GM12878 (cell line): ENCODE measurements around the gene HOXC12. TPM values are rescaled to one million over a fixed set of nuclear protein-coding genes. Genes with fewer than 3 reads are reported as not detected.

ENCODE experiments used
- ATAC-seq: fragments of 200-7000 bp; cut with Tn5 transposase; 3 replicates; pipeline ENCODE4 v1.9.1; 2020; ENCODE audit warnings: mild to moderate bottlenecking, moderate library complexity
- BruUV-seq: library from RNA; stranded (reverse); fragments of 400-500 nt; replicated peaks from 2 replicates; lab custom pipeline; 2021; lab: Mats Ljungman, UMichigan
- CTCF ChIA-PET: fragments of 300-600 bp; sonication (Branson Sonifier 250); formaldehyde crosslinking; extraction: SDS; loops from one replicate; lab custom pipeline; 2021; ENCODE audit warnings: inconsistent platforms; lab: Yijun Ruan, JAX
- POLR2A ChIA-PET: fragments of 350-600 bp; formaldehyde crosslinking; extraction: SDS; loops from one replicate; lab custom pipeline; 2021; ENCODE audit warnings: inconsistent platforms; lab: Charles Lee
- RAD21 ChIA-PET: fragments of 300-600 bp; sonication (Branson Sonifier 250); formaldehyde crosslinking; loops from one replicate; lab custom pipeline; 2023; ENCODE audit warnings: antibody characterized with exemption; ENCODE audit not compliant: unreplicated experiment; lab: Charles Lee
- SMC1A ChIA-PET: fragments of 300-600 bp; sonication (Branson Sonifier 250); formaldehyde crosslinking; loops from one replicate; lab custom pipeline; 2023; ENCODE audit not compliant: unreplicated experiment, uncharacterized antibody; lab: Charles Lee
- DNase-seq: peaks from one replicate; pipeline ENCODE4 v3.0.0-alpha.2; 2011; ENCODE audit warnings: low read depth, low spot score
- FAIRE-seq: peaks from 3 replicates; lab custom pipeline; 2011; peaks lifted over from hg19 to GRCh38; lab: Jason Lieb, UNC
- H2AFZ ChIP-seq: 2 replicates; pipeline ENCODE4 v1.6.0; 2011; ENCODE audit warnings: low read depth, low read length, control low read depth; ENCODE audit not compliant: control insufficient read depth
- H3K27ac ChIP-seq: 2 replicates; pipeline ENCODE4 v1.5.1; 2011; ENCODE audit warnings: control low read depth; ENCODE audit not compliant: control insufficient read depth, insufficient read depth
- H3K27me3 ChIP-seq, 2 experiments: replicated peaks in 1 of 2; 2 replicates each; pipeline versions ENCODE4 v1.6.0 to v1.6.1; 2011; ENCODE audit warnings: low read length in 1 of 2; ENCODE audit not compliant: control insufficient read depth in 2 of 2, insufficient read depth in 2 of 2
- H3K36me3 ChIP-seq, 2 experiments: 2 replicates each; pipeline ENCODE4 v1.5.1; 2011; ENCODE audit warnings: low read length in 1 of 2; ENCODE audit not compliant: control insufficient read depth in 2 of 2, insufficient read depth in 2 of 2
- H3K4me1 ChIP-seq: 2 replicates; pipeline ENCODE4 v1.6.1; 2011; ENCODE audit warnings: mild to moderate bottlenecking, low read length, moderate library complexity, mixed read lengths; ENCODE audit not compliant: control insufficient read depth, insufficient read depth
- H3K4me2 ChIP-seq: 2 replicates; pipeline ENCODE4 v1.6.0; 2011; ENCODE audit warnings: control low read depth; ENCODE audit not compliant: control insufficient read depth, insufficient read depth
- H3K4me3 ChIP-seq: fragments of 200-600 bp; sonication (generic); 2 replicates; pipeline ENCODE4 v1.5.1; 2016
- H3K79me2 ChIP-seq: 2 replicates; pipeline ENCODE4 v1.6.0; 2011; ENCODE audit warnings: low read length; ENCODE audit not compliant: control insufficient read depth, insufficient read depth
- H3K9ac ChIP-seq: 2 replicates; pipeline ENCODE4 v1.8.0; 2011; ENCODE audit warnings: low read length, control low read depth, mixed read lengths; ENCODE audit not compliant: control insufficient read depth, insufficient read depth
- H3K9me3 ChIP-seq: replicated peaks from 3 replicates; pipeline ENCODE4 v1.5.1; 2011; ENCODE audit warnings: mild to moderate bottlenecking, low read length; ENCODE audit not compliant: control insufficient read depth, insufficient read depth
- H4K20me1 ChIP-seq: 2 replicates; pipeline ENCODE4 v1.6.0; 2011; ENCODE audit not compliant: control insufficient read depth, insufficient read depth
- BMI1 ChIP-seq: fragments of 450-650 bp; IDR thresholded peaks from 2 replicates; pipeline ENCODE4 v1.6.1; 2016; ENCODE audit warnings: mild to moderate bottlenecking, moderate library complexity, borderline replicate concordance
- EZH2 ChIP-seq: IDR thresholded peaks from 2 replicates; pipeline ENCODE4 v1.6.1; 2012; ENCODE audit warnings: low read depth, mild to moderate bottlenecking, control low read depth, inconsistent platforms, low read length, borderline replicate concordance; ENCODE audit not compliant: control insufficient read depth
- NRF1 ChIP-seq: conservative IDR thresholded peaks from 2 replicates; pipeline ENCODE4 v1.6.1; 2011; ENCODE audit warnings: mild to moderate bottlenecking, low read depth, low read length, improper control_type of control experiment
- RUNX3 ChIP-seq: IDR thresholded peaks from 2 replicates; pipeline ENCODE4 v1.6.1; 2012; ENCODE audit warnings: low read length, inconsistent platforms
- SIN3A ChIP-seq: IDR thresholded peaks from 2 replicates; pipeline ENCODE4 v1.6.1; 2012; ENCODE audit warnings: low read depth, low read length, improper control_type of control experiment
- SMC3 ChIP-seq: IDR thresholded peaks from 2 replicates; pipeline ENCODE4 v1.6.1; 2011; ENCODE audit warnings: low read length, improper control_type of control experiment, borderline replicate concordance
- STAT3 ChIP-seq: IDR thresholded peaks from 2 replicates; pipeline ENCODE4 v1.6.1; 2011; ENCODE audit warnings: low read depth, low read length, improper control_type of control experiment
- SUPT20H ChIP-seq: IDR thresholded peaks from 2 replicates; pipeline ENCODE4 v1.6.1; 2011; ENCODE audit warnings: low read depth, mild to moderate bottlenecking, low read length, moderate library complexity, borderline replicate concordance; ENCODE audit not compliant: control insufficient read depth
- ZNF24 ChIP-seq: fragments of 450-650 bp; IDR thresholded peaks from 2 replicates; pipeline ENCODE4 v1.6.1; 2017; ENCODE audit warnings: antibody characterized with exemption, mild to moderate bottlenecking
- WGBS: methylation state at CpG from one replicate; pipeline ENCODE4 v1.1.6; 2016; ENCODE audit warnings: low lambda C conversion rate; ENCODE audit not compliant: insufficient replicate concordance, insufficient coverage; ENCODE audit errors: missing lambda C conversion rate; 5-methylcytosine and 5-hydroxymethylcytosine counted together
- in situ Hi-C: fragments of 300-500 bp; cut with MboI; formaldehyde crosslinking; loops from 9 replicates; pipeline ENCODE4 v1.14.3; 2018; ENCODE audit warnings: mixed read lengths
- intact Hi-C: fragments of 100-400 bp; cut with micrococcal nuclease; formaldehyde crosslinking; loops from one replicate; pipeline ENCODE4 v1.14.2; 2022; ENCODE audit not compliant: unreplicated experiment
- polyA plus RNA-seq, 11 experiments: library from polyadenylated mRNA; depleted of rRNA in 4 of 11; unstranded in 6 of 11; stranded (reverse) in 5 of 11; fragments of >200 nt; fragmentation: Nextera tagmentation in 4 of 11; fragmentation: Illumina TruSeq in 1 of 11; extraction: Ambion mirVana in 4 of 11; extraction: Trizol in 1 of 11; gene quantifications; 1 replicate in 1 of 11; 2 replicates in 10 of 11; pipeline versions ENCODE4 v1.2.1 to v1.2.3, GENCODE V29; 2011 to 2016; ENCODE audit warnings: inconsistent platforms in 2 of 11, missing spikeins in 2 of 11, low read depth in 1 of 11
- total RNA-seq, 4 experiments: library from RNA; depleted of rRNA in 3 of 4; stranded (reverse); fragments of >200 nt in 3 of 4; fragmentation: Illumina TruSeq in 1 of 4; extraction: Trizol in 1 of 4; gene quantifications; 2 replicates each; pipeline versions ENCODE4 v1.2.1 to v1.2.3, GENCODE V29; 2013 to 2021
- TF ChIP-seq, protein P1 (sequence below): fragments of 450-650 bp; IDR thresholded peaks from 2 replicates; pipeline ENCODE4 v1.6.1; 2016; ENCODE audit warnings: mild to moderate bottlenecking, moderate library complexity, borderline replicate concordance

Gene HOXC12
- total and polyA plus RNA-seq, 10 of the 15 experiments (the other 5 are each of a cell fraction or from before 2014, with no cell fraction given), result not detected

DNA sequence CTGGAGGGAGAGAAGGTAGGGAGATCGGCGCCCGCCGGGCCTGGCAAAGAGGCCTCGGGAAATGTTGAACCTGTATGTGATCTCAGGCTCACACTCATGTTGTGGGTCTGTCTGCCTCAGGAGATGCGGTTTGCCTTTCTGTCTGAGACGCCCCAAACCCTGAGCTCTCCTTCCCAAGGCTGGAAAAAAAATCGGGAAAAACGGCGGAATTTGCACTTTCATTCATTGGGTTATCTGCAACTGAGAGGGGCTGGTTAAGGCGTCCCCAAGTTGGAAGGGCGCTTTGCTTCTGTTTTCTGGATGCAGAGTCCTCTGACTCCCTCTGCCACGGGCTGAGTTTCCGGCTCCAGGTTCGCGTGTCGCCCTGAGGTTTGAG, 40.3 kb downstream of the HOXC12 start:
- FAIRE-seq (no peak), ATAC-seq (no peak), DNase-seq (no peak)
- peaks cover 31 to 53% of the 10 kb centered on the region in 2 experiments for H3K27me3 ChIP-seq
- no peak overlapping the region for H3K27ac ChIP-seq
- RAD21 ChIA-PET, result interaction anchor here (0.8 kb wide), 2 partner anchors 10 to 196 kb away, joined by 3 to 4 read pairs; partner anchors contain the start of gene HOXC10
- intact Hi-C loops, result no loop called here
- POLR2A ChIA-PET, result interaction anchor here (1.3 kb wide), 1 partner anchor 9 kb away, joined by 3 read pairs; no protein-coding TSS in a partner anchor
- SMC1A ChIA-PET, result interaction anchor here (1.2 to 1.5 kb wide), 2 partner anchors 197 to 230 kb away, joined by 3 to 4 read pairs; no protein-coding TSS in a partner anchor
- no peaks in the 10 kb centered on the region for H3K79me2 ChIP-seq
- in situ Hi-C loops, result no loop called here
- no peak overlapping the region; the same call in 1 of the 2 replicates for H3K4me3 ChIP-seq
- CTCF ChIA-PET, result interaction anchor here (1.3 to 2.0 kb wide), 3 partner anchors 10 to 200 kb away, joined by 3 to 6 read pairs (median 6); partner anchors contain the start of gene HOXC10
- 7% methylated on average over 13 of the region's 17 CpGs for WGBS
- no peaks in the 10 kb centered on the region for H3K9me3 ChIP-seq
- peaks cover 7% of the 10 kb centered on the region for H3K4me1 ChIP-seq
- BruUV-seq, result no TSS peak
- no peaks in the 10 kb centered on the region for H4K20me1 ChIP-seq
- no peak overlapping the region for H2AFZ ChIP-seq
- TF ChIP-seq NRF1 (no peak), EZH2 (peak; percentile 76; the same call in 1 of the 2 replicates), RUNX3 (no peak)
- no peak overlapping the region for H3K4me2 ChIP-seq
- no peak overlapping the region for H3K9ac ChIP-seq
- H3K36me3 ChIP-seq, result no peaks in the 10 kb centered on the region

DNA sequence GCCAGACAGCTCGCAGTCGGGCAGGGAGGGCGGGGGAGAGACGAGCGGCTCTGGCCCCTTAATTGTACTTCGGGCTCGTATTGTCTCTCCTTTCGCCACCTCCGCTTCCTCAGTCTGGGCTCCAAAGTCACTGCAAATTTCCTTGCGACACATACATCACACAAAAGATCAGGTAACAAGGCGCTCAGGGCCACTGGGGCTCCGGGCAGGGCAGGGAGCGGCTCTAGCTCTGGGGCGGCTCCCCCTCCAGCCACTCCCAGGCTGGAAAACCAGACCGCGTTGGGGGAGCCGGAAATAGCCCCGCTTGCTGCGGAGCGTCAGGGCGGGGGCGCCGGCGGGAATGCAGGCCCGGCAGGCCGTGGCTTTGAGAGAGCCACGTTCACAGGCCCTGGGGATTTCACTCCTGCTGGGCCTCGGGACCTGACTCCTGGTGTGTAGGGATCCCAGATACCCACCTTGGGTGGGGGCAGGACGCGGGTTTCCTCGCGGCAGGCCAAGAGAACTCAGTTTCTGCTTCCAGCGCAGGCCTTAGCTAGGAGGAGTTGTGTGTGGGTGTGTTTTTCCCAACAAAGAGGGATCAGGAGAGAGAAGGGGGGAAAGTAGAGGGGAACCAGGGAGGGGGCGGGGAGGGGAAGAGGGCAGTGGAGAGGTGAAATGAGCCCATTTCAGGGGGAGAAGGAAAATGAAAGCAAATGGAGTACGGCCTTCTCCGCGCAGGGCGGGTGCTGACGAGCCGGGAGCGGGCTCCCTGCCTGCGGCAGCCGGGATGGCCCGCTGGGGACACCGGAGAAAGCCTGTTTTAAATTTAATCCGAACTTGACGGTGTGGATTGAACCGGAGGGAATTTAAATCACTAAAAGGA, 40.9 kb downstream of the HOXC12 start:
- peak overlapping the region; percentile 30; the same call in 1 of the 2 replicates for H3K9ac ChIP-seq
- ChIA-PET SMC1A (interaction anchor here (0.9 to 1.7 kb wide), 8 partner anchors 8 to 231 kb away, joined by 3 to 7 read pairs (median 4); partner anchors contain the start of genes HOXC10 and SMUG1), CTCF (interaction anchor here (0.8 to 2.0 kb wide), 5 partner anchors 10 to 212 kb away, joined by 3 to 6 read pairs (median 6); partner anchors contain the start of gene HOXC10), POLR2A (interaction anchor here (0.9 to 1.3 kb wide), 2 partner anchors 10 to 37 kb away, joined by 3 to 4 read pairs; no protein-coding TSS in a partner anchor), RAD21 (interaction anchor here (0.8 to 1.0 kb wide), 3 partner anchors 10 to 196 kb away, joined by 3 to 4 read pairs (median 3); partner anchors contain the start of genes HOXC10 and HOXC4)
- H2AFZ ChIP-seq, result peak overlapping the region; percentile 43
- intact Hi-C loops, result no loop called here
- no peak overlapping the region for H3K27ac ChIP-seq
- H3K27me3 ChIP-seq, result peaks cover 31 to 54% of the 10 kb centered on the region in 2 experiments
- peaks cover 7% of the 10 kb centered on the region for H3K4me1 ChIP-seq
- peak overlapping the region; percentile 54 for H3K4me3 ChIP-seq
- no peaks in the 10 kb centered on the region for H4K20me1 ChIP-seq
- in situ Hi-C loops, result no loop called here
- no peaks in the 10 kb centered on the region for H3K9me3 ChIP-seq
- no peaks in the 10 kb centered on the region for H3K36me3 ChIP-seq
- ATAC-seq (peak; percentile 63), DNase-seq (no peak), FAIRE-seq (no peak)
- H3K4me2 ChIP-seq, result peak overlapping the region; percentile 85
- 2% methylated on average over 40 of the region's 48 CpGs for WGBS
- BruUV-seq, result TSS peak; percentile 50
- H3K79me2 ChIP-seq, result no peaks in the 10 kb centered on the region
- TF ChIP-seq, protein P1, sequence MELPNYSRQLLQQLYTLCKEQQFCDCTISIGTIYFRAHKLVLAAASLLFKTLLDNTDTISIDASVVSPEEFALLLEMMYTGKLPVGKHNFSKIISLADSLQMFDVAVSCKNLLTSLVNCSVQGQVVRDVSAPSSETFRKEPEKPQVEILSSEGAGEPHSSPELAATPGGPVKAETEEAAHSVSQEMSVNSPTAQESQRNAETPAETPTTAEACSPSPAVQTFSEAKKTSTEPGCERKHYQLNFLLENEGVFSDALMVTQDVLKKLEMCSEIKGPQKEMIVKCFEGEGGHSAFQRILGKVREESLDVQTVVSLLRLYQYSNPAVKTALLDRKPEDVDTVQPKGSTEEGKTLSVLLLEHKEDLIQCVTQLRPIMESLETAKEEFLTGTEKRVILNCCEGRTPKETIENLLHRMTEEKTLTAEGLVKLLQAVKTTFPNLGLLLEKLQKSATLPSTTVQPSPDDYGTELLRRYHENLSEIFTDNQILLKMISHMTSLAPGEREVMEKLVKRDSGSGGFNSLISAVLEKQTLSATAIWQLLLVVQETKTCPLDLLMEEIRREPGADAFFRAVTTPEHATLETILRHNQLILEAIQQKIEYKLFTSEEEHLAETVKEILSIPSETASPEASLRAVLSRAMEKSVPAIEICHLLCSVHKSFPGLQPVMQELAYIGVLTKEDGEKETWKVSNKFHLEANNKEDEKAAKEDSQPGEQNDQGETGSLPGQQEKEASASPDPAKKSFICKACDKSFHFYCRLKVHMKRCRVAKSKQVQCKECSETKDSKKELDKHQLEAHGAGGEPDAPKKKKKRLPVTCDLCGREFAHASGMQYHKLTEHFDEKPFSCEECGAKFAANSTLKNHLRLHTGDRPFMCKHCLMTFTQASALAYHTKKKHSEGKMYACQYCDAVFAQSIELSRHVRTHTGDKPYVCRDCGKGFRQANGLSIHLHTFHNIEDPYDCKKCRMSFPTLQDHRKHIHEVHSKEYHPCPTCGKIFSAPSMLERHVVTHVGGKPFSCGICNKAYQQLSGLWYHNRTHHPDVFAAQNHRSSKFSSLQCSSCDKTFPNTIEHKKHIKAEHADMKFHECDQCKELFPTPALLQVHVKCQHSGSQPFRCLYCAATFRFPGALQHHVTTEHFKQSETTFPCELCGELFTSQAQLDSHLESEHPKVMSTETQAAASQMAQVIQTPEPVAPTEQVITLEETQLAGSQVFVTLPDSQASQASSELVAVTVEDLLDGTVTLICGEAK, result 0 out of 2 replicates have a peak, but pooled peaks have one; percentile 20
- TF ChIP-seq SIN3A, result no peak
- no peak for TF ChIP-seq SUPT20H
- no peak for TF ChIP-seq BMI1
- no peak for TF ChIP-seq SMC3
- no peak for TF ChIP-seq ZNF24
- no peak for TF ChIP-seq STAT3
